ENCODE data around the gene DLGAP4. TPM values are rescaled to one million over a fixed set of nuclear protein-coding genes. Genes with fewer than 3 reads are reported as not detected.

DLGAP4 gene
- total RNA-seq, 2 experiments from 2014 or later = 11.5 to 13.1 TPM

GRCh38 chr20:36299459-36299858, 6.7 kb upstream of the DLGAP4 start:
- no peaks in the 10 kb centered on the region for H3K36me3 Mint-ChIP-seq (ENCODE audit: low read depth)
- TF ChIP-seq CTCF (IDR thresholded peaks at IDR 0.05) = no peak
- H3K9me3 Mint-ChIP-seq = no peaks in the 10 kb centered on the region
- no peak for ATAC-seq
- H3K4me3 Mint-ChIP-seq = no peak overlapping the region
- POLR2A ChIA-PET = no interaction called here
- no peaks in the 10 kb centered on the region for H3K4me1 Mint-ChIP-seq (ENCODE audit: low read depth)
- CTCF ChIA-PET = interaction anchor here (1.1 kb wide), 1 partner anchor 161 kb away, joined by 3 read pairs; no protein-coding TSS in a partner anchor
- no peak for DNase-seq
- H3K27me3 Mint-ChIP-seq = peaks cover 55% of the 10 kb centered on the region
- intact Hi-C loops (cut with micrococcal nuclease) = no loop called here
- H3K27ac Mint-ChIP-seq = no peak overlapping the region

GRCh38 chr20:36301359-36302119, 4.6 kb upstream of the DLGAP4 start:
- no peak for TF ChIP-seq CTCF (IDR thresholded peaks at IDR 0.05)
- H3K4me1 Mint-ChIP-seq (ENCODE audit: low read depth) = no peaks in the 10 kb centered on the region
- CTCF ChIA-PET = no interaction called here
- ATAC-seq (no peak), DNase-seq (no peak)
- no peaks in the 10 kb centered on the region for H3K9me3 Mint-ChIP-seq
- POLR2A ChIA-PET = no interaction called here
- no peak overlapping the region for H3K4me3 Mint-ChIP-seq
- H3K27me3 Mint-ChIP-seq = peaks cover 57% of the 10 kb centered on the region
- no peak overlapping the region for H3K27ac Mint-ChIP-seq
- H3K36me3 Mint-ChIP-seq (ENCODE audit: low read depth) = no peaks in the 10 kb centered on the region
- intact Hi-C loops (cut with micrococcal nuclease) = no loop called here

GRCh38 chr20:36303020-36303595, 3.0 kb upstream of the DLGAP4 start:
- H3K4me3 Mint-ChIP-seq = no peak overlapping the region
- no peaks in the 10 kb centered on the region for H3K36me3 Mint-ChIP-seq (ENCODE audit: low read depth)
- no peak for ATAC-seq
- no peaks in the 10 kb centered on the region for H3K4me1 Mint-ChIP-seq (ENCODE audit: low read depth)
- H3K9me3 Mint-ChIP-seq = no peaks in the 10 kb centered on the region
- TF ChIP-seq CTCF (IDR thresholded peaks at IDR 0.05) = no peak
- peaks cover 57% of the 10 kb centered on the region for H3K27me3 Mint-ChIP-seq
- POLR2A ChIA-PET = no interaction called here
- CTCF ChIA-PET = interaction anchor here (0.9 kb wide), 1 partner anchor 136 kb away, joined by 3 read pairs; no protein-coding TSS in a partner anchor
- intact Hi-C loops (cut with micrococcal nuclease) = no loop called here
- no peak overlapping the region for H3K27ac Mint-ChIP-seq
- no peak for DNase-seq

GRCh38 chr20:36303831-36304230, 2.3 kb upstream of the DLGAP4 start:
- no peaks in the 10 kb centered on the region for H3K9me3 Mint-ChIP-seq
- CTCF ChIA-PET = interaction anchor here (0.9 kb wide), 1 partner anchor 135 kb away, joined by 3 read pairs; no protein-coding TSS in a partner anchor
- intact Hi-C loops (cut with micrococcal nuclease) = no loop called here
- no peak overlapping the region for H3K4me3 Mint-ChIP-seq
- POLR2A ChIA-PET = no interaction called here
- no peak for TF ChIP-seq CTCF (IDR thresholded peaks at IDR 0.05)
- H3K27me3 Mint-ChIP-seq = peaks cover 57% of the 10 kb centered on the region
- no peak for ATAC-seq
- DNase-seq = no peak
- H3K4me1 Mint-ChIP-seq (ENCODE audit: low read depth) = no peaks in the 10 kb centered on the region
- no peak overlapping the region for H3K27ac Mint-ChIP-seq
- H3K36me3 Mint-ChIP-seq (ENCODE audit: low read depth) = no peaks in the 10 kb centered on the region

GRCh38 chr20:36304786-36305495, 1.2 kb upstream of the DLGAP4 start:
- no peak for TF ChIP-seq CTCF (IDR thresholded peaks at IDR 0.05)
- no peak for ATAC-seq
- H3K9me3 Mint-ChIP-seq = no peaks in the 10 kb centered on the region
- H3K27ac Mint-ChIP-seq = no peak overlapping the region
- CTCF ChIA-PET = no interaction called here
- H3K4me3 Mint-ChIP-seq = no peak overlapping the region
- no peak for DNase-seq
- H3K27me3 Mint-ChIP-seq = peaks cover 61% of the 10 kb centered on the region
- no peaks in the 10 kb centered on the region for H3K36me3 Mint-ChIP-seq (ENCODE audit: low read depth)
- no peaks in the 10 kb centered on the region for H3K4me1 Mint-ChIP-seq (ENCODE audit: low read depth)
- intact Hi-C loops (cut with micrococcal nuclease) = no loop called here
- POLR2A ChIA-PET = interaction anchor here (0.7 kb wide), 1 partner anchor 33 kb away, joined by 3 read pairs; no protein-coding TSS in a partner anchor
